GM19328 (cell line): ENCODE measurements around the gene ST3GAL3.

Experiments
- ATAC-seq: cut with Tn5 transposase; IDR thresholded peaks from one replicate; pipeline ENCODE4 v1.9.1; 2021; ENCODE audit warnings: mild to moderate bottlenecking, moderate library complexity; ENCODE audit not compliant: unreplicated experiment

ST3GAL3 gene

DNA sequence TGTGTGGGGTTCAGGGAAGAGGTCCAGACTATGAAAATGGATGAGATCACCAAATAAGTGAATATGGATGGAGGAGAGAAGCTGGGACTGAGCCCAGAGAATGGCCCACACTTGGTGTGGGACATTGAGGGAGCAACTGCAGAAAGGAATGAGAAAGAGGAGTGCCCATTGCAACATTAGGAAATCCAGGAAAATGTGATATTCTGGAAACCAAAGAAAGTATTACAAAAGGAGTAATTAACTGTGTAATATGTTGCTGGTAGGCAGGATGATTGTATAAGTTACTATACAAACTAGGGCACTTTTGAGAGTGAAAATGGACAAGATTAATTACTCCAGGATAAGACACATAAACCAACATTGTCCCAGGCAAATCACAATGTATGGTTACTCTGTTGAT is 166.5 kb downstream of the ST3GAL3 start:
- ATAC-seq: no peak

GRCh38 chr1:43874716-43875115 is 167.4 kb downstream of the ST3GAL3 start:
- no peak for ATAC-seq

GRCh38 chr1:43875331-43875730 is 168.0 kb downstream of the ST3GAL3 start:
- ATAC-seq: no peak

DNA sequence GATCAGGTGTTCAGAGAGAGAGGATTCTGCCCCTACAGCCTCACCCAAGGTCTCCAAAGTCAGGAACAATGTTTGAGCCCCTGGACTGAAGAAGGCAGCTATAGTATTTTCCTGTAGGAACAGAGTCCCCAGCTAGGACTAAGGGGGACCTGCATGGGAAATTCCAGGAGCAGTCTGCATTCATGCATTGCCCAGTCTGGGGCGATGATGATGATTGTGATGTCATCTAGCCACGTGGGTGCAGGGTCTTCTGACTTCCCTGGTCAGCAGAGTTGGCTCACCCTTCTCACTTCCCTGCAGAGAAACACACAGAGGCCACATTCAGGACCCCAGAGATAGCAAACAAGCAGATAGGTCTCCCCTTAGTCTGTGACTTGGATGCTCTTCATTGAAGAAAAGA is 169.8 kb downstream of the ST3GAL3 start:
- ATAC-seq: no peak

- ATAC-seq: no peak
These were observed 171.1 kb downstream of the ST3GAL3 start for GRCh38 chr1:43878440-43878839.

- ATAC-seq: no peak
These were observed 171.5 kb downstream of the ST3GAL3 start for GRCh38 chr1:43878854-43879253.

- no peak for ATAC-seq
These were observed 172.1 kb downstream of the ST3GAL3 start for GRCh38 chr1:43879414-43879813.

DNA sequence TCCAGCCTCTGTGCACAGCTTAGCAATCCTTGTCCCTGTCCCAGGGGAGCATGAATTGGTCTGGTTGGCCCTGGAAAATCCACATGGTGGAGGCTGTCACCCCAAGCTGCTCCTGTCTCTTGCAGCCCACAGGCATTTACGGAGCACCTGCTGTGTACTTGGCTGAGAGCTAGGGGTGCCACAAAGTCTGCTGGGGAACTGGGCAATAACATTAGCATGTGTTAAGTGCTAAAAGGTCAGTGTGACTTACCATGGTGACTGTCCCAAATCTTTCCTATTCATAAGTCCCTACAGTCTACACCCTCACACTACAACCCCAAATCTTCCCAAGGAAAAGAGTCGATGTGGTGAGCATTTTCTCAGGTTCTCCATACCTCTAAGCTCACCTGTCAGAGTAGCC is 172.7 kb downstream of the ST3GAL3 start:
- no peak for ATAC-seq

- no peak for ATAC-seq
These were observed 173.3 kb downstream of the ST3GAL3 start for GRCh38 chr1:43880604-43881003.

DNA sequence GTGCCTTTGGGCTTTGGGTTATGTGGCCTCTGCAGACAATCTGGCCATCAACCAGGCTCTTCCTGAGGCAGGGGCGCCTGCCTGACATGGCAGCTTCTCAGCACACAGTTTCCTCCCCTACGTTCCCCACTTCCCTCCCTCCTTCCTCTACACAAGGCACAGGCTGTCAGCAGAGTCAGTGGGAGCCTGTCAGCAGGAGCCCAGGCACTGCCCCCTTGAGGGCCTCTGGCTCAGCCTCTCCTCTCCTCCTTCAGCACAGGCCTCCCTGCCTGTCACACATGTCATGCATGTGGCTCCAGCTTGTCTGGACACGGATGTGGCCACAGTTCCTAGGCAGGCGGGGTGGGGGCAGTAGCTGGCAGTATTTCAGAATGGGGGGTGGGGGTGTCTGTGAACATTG is 174.1 kb downstream of the ST3GAL3 start:
- ATAC-seq: no peak

DNA sequence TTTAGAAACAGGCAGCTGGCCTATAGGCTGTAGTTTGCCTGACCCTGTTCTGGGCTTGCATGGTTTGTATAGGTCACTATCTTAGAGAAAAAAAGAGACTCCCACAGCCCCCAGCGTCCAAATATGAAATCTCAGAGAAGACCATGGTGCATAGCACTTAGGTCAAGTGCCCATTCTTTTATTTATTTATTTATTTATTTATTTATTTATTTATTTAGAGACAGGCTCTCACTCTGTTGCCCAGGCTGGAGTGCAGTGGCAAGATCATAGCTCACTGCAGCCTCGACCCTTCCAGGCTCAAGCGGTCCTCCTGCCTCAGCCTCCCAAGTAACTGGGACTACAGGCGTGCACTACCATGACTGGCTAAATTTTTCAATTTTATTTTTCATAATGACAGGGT is 175.4 kb downstream of the ST3GAL3 start:
- ATAC-seq: no peak

DNA sequence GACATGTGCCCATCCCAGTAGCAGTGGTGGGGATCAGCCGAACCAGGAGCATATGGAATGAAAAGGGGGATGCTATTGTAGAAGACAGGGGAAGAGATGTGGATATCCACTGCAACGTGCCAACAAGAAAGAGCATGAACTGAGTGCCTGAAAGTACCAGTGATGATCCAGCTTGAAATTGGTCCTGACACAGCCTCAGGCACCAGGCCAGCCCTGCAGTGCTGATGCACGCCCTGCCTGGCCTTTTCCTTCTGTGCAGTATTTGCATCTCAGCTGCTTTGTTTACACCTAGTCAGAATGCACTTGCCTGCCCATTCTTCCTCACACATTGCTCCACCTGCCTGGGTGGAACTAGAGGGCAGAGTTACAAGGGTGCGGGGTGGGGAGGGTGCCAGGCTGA is 176.0 kb downstream of the ST3GAL3 start:
- ATAC-seq: no peak

GRCh38 chr1:43885279-43885801 is 178.0 kb downstream of the ST3GAL3 start:
- ATAC-seq: no peak

GRCh38 chr1:43887748-43888147 is 180.4 kb downstream of the ST3GAL3 start:
- no peak for ATAC-seq

- no peak for ATAC-seq
These were observed 183.5 kb downstream of the ST3GAL3 start for GRCh38 chr1:43890815-43891214.

DNA sequence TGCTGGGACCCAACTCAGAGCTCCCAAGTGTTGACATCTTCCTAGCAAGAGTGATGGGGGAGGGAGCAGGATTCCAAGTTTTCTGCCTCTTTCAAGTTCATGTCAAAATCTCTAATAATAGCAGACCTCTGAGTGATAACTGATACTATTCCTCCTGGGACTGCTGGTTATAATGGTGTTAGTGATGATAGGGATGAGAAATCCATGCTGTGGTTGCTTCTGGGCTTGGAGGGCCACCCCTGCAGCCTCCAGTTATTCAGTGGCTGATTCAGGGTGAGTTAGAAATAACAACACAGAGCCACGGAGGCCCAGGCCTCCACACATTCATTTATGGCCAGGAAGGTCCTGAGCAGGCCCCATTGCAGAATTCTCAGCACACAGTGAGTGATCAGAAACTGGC is 185.7 kb downstream of the ST3GAL3 start:
- ATAC-seq: no peak

DNA sequence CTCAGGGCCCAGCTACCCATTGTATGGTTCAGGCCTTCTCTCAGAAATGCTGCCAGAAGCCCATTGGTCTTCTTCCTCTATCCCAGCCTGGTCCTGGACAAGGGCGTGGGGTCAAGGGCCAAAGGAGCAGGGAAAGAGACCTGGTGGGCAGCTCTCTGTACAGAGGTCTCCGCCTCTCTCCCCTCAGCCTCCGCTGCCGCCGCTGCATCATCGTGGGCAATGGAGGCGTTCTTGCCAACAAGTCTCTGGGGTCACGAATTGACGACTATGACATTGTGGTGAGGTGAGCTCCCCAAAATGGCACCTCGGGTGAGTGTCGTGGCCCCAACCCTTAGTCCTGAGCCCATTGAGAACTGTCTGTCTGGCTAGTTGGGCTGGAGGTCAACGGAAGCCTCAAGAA is 191.6 kb downstream of the ST3GAL3 start:
- ATAC-seq: no peak

DNA sequence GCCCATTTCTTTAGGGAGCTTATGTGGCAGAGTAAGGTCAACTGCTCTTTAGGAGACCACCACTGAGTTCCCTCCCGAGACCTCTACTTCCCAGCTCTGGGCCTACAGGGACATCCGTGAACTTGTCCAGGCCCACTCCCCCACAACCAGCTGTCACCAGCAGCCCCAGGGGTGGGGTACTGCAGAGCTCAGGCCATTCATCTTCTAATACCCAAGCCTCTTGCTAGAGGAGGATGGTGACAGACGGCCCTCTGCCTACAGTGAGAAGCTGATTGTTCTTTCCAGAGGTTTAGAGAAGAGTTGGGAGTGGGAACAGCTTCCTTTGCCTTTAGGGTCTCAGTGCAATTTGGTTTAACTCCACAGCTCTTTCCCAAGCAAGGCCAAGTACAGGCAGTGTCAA is 193.1 kb downstream of the ST3GAL3 start:
- ATAC-seq: no peak

DNA sequence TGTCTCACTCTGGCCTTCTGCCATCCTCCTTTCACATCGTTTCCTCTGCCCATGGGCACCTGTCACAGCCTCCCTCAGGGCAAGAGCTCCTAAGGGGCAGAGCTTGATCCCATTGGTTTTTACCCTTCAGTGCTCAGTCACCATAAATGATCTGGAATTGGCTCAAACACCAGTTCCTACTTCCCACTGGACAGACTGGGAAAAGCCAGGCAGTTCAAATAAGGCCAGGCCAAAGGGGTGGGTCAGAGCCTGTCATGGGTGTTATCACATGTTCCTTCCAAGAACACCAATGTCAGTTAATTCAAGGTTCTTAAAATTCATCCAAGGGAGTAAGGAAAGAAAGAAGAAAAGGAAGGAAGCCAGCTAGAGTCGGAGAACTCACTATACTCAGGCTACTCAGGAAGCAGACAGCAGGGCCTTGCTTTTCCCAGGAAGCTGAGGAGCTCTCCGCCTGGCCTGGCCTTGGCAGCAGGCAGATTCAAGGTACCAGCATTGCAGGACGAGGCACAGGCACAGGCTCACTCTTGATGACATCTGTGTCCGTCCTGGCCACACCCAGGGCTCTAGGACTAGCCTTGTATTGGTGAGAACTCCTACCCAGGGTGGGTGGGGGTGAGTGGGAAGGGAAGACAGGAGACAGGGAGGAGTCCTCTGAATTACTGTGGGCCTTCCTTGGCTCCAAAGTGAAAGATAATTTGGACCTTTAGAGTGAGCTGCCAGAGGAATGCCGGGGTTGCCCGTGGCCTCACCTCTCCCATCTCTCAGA is 194.0 kb downstream of the ST3GAL3 start:
- no peak for ATAC-seq

GRCh38 chr1:43902058-43902831 is 194.9 kb downstream of the ST3GAL3 start:
- no peak for ATAC-seq

GRCh38 chr1:43904660-43905551 is 197.6 kb downstream of the ST3GAL3 start:
- no peak for ATAC-seq
